GM23338 (cell line): ENCODE results near the gene TULP4.

Experiments used
- EZH2 ChIP-seq: fragments of 200-600 bp; sonication (generic); IDR thresholded peaks from one replicate; pipeline ENCODE4 v1.8.0; 2017; ENCODE audit warnings: antibody characterized with exemption, mild to moderate bottlenecking, low read depth; ENCODE audit not compliant: unreplicated experiment
- EZH2phosphoT487 ChIP-seq: fragments of 200-600 bp; sonication (generic); IDR thresholded peaks from one replicate; pipeline ENCODE4 v1.8.1; 2018; ENCODE audit warnings: antibody characterized with exemption; ENCODE audit not compliant: unreplicated experiment
- NANOG ChIP-seq: IDR thresholded peaks from 2 replicates; pipeline ENCODE4 v1.6.1; 2016; ENCODE audit warnings: antibody characterized with exemption, borderline replicate concordance
- POLR2AphosphoS5 ChIP-seq: IDR thresholded peaks from 2 replicates; pipeline ENCODE4 v1.6.1; 2016; ENCODE audit warnings: antibody characterized with exemption, low read depth
- TF ChIP-seq, protein P1 (sequence below): IDR thresholded peaks from one replicate; pipeline ENCODE4 v1.6.1; 2018; ENCODE audit warnings: antibody characterized with exemption; ENCODE audit not compliant: unreplicated experiment
- TF ChIP-seq, protein P2 (sequence below), 2 experiments: fragments of 200-600 bp in 1 of 2; sonication (generic) in 1 of 2; conservative IDR thresholded peaks; 2 replicates each; pipeline versions ENCODE4 v1.5.1 to v1.6.1; 2016 to 2017; ENCODE audit warnings: antibody characterized with exemption in 2 of 2, low read depth in 2 of 2, mild to moderate bottlenecking in 2 of 2, moderate library complexity in 1 of 2

DNA sequence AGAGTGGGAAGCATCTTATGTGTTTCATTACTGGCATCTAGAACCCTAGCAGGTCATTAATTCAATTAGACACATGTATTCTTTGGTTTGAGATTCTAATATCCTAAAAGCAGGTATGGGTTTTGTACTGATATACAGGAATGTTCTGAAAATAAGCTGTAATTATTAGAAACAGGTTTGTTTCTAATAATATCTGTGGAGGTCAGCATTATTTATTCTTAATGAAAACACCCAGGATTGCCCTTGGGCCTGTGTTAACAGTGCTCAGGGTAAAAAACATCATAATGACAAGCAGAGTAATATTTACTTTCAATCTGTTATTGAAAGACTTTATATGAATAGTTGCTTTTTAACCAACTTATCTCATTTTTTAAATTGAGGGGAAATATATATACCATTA, 8.0 kb upstream of the TULP4 start:
- TF ChIP-seq, protein P1, sequence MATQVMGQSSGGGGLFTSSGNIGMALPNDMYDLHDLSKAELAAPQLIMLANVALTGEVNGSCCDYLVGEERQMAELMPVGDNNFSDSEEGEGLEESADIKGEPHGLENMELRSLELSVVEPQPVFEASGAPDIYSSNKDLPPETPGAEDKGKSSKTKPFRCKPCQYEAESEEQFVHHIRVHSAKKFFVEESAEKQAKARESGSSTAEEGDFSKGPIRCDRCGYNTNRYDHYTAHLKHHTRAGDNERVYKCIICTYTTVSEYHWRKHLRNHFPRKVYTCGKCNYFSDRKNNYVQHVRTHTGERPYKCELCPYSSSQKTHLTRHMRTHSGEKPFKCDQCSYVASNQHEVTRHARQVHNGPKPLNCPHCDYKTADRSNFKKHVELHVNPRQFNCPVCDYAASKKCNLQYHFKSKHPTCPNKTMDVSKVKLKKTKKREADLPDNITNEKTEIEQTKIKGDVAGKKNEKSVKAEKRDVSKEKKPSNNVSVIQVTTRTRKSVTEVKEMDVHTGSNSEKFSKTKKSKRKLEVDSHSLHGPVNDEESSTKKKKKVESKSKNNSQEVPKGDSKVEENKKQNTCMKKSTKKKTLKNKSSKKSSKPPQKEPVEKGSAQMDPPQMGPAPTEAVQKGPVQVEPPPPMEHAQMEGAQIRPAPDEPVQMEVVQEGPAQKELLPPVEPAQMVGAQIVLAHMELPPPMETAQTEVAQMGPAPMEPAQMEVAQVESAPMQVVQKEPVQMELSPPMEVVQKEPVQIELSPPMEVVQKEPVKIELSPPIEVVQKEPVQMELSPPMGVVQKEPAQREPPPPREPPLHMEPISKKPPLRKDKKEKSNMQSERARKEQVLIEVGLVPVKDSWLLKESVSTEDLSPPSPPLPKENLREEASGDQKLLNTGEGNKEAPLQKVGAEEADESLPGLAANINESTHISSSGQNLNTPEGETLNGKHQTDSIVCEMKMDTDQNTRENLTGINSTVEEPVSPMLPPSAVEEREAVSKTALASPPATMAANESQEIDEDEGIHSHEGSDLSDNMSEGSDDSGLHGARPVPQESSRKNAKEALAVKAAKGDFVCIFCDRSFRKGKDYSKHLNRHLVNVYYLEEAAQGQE = no peak
- TF ChIP-seq EZH2 (no peak), POLR2AphosphoS5 (no peak), NANOG (no peak), EZH2phosphoT487 (no peak)
- TF ChIP-seq, protein P2, sequence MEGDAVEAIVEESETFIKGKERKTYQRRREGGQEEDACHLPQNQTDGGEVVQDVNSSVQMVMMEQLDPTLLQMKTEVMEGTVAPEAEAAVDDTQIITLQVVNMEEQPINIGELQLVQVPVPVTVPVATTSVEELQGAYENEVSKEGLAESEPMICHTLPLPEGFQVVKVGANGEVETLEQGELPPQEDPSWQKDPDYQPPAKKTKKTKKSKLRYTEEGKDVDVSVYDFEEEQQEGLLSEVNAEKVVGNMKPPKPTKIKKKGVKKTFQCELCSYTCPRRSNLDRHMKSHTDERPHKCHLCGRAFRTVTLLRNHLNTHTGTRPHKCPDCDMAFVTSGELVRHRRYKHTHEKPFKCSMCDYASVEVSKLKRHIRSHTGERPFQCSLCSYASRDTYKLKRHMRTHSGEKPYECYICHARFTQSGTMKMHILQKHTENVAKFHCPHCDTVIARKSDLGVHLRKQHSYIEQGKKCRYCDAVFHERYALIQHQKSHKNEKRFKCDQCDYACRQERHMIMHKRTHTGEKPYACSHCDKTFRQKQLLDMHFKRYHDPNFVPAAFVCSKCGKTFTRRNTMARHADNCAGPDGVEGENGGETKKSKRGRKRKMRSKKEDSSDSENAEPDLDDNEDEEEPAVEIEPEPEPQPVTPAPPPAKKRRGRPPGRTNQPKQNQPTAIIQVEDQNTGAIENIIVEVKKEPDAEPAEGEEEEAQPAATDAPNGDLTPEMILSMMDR (conservative IDR thresholded peaks at IDR 0.05; ENCODE audit: low read depth in 2 of 2) = no peak
